RWPE1 (cell line): Measurements from ENCODE around the gene NRSN2.

Experiments
- CTCF ChIA-PET: fragments of 350-600 bp; sonication (Branson Sonifier 250); formaldehyde crosslinking; extraction: SDS; loops from one replicate; lab custom pipeline; 2021; lab: Yijun Ruan, JAX
- POLR2A ChIA-PET: fragments of 400-600 bp; formaldehyde crosslinking; extraction: SDS; loops from one replicate; lab custom pipeline; 2020; ENCODE audit warnings: antibody characterized with exemption; ENCODE audit not compliant: low non-redundant PET; lab: Yijun Ruan, JAX
- DNase-seq: peaks from one replicate; pipeline ENCODE4 v3.0.0; 2012; ENCODE audit warnings: low spot score
- H3K27ac ChIP-seq: fragments of 450-650 bp; 2 replicates; pipeline ENCODE4 v1.5.1; 2017
- TF ChIP-seq, protein P1 (sequence below): fragments of 450-650 bp; conservative IDR thresholded peaks from 2 replicates; pipeline ENCODE4 v1.5.1; 2017; ENCODE audit warnings: low read depth, mild to moderate bottlenecking

Gene NRSN2

DNA sequence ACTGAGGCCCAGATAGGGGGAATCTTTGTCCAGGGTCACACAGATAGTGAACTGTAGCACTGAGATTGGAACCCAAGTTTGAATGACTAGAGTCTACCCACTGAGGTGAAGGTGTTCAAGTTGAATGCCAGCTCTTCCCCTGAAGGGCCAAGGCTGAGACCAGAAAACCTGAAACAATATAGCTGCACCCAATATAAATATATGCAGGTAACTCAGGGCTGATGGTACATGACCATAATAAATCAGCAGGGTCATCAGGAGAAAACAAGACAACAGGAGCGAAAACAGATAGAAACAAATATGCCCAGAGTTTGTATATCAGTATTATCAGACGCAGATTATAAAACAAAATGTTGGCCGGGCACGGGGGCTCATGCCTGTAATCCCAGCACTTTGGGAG is 57.2 kb downstream of the NRSN2 start:
- DNase-seq = no peak
- TF ChIP-seq, protein P1, sequence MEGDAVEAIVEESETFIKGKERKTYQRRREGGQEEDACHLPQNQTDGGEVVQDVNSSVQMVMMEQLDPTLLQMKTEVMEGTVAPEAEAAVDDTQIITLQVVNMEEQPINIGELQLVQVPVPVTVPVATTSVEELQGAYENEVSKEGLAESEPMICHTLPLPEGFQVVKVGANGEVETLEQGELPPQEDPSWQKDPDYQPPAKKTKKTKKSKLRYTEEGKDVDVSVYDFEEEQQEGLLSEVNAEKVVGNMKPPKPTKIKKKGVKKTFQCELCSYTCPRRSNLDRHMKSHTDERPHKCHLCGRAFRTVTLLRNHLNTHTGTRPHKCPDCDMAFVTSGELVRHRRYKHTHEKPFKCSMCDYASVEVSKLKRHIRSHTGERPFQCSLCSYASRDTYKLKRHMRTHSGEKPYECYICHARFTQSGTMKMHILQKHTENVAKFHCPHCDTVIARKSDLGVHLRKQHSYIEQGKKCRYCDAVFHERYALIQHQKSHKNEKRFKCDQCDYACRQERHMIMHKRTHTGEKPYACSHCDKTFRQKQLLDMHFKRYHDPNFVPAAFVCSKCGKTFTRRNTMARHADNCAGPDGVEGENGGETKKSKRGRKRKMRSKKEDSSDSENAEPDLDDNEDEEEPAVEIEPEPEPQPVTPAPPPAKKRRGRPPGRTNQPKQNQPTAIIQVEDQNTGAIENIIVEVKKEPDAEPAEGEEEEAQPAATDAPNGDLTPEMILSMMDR = no peak
- H3K27ac ChIP-seq = no peak overlapping the region
- ChIA-PET POLR2A (no interaction called here), CTCF (interaction anchor here (1.1 kb wide), 1 partner anchor 42 kb away, joined by 4 read pairs; no protein-coding TSS in a partner anchor)
